NCI-H2196 treated with DMSO at 0.1 percent for 48 hours (cell line): ENCODE results near the gene CRYBB3.
"Not testable (repeated sequence)": the region's sequence is repeated elsewhere in the genome, so short reads cannot be mapped to it uniquely, and the experiment has no call there.

Source experiments
- DNase-seq: peaks from one replicate; lab custom pipeline; 2025; ENCODE audit not compliant: unreplicated experiment; lab: John Stamatoyannopoulos, UW

CRYBB3 gene

GRCh38 chr22:25238058-25238457 lies 38.4 kb downstream of the CRYBB3 start:
- not testable (repeated sequence) for DNase-seq

GRCh38 chr22:25255169-25255568 lies 55.5 kb downstream of the CRYBB3 start:
- not testable (repeated sequence) for DNase-seq
